ENCODE results near the gene ZNF724.

Gene ZNF724

GRCh38 chr19:23241419-23241818 lies 8.8 kb downstream of the ZNF724 start:
- DNase-seq (ENCODE audit: low read depth) = no peak

GRCh38 chr19:23222998-23223652 lies 27.1 kb downstream of the ZNF724 start:
- no peak for DNase-seq (ENCODE audit: low read depth)

GRCh38 chr19:23203841-23204344 lies 46.3 kb downstream of the ZNF724 start:
- no peak for DNase-seq (ENCODE audit: low read depth)

- no peak for DNase-seq (ENCODE audit: low read depth)
Observed at GRCh38 chr19:23190341-23190740, 59.9 kb downstream of the ZNF724 start.

GRCh38 chr19:23183251-23183650 lies 66.9 kb downstream of the ZNF724 start:
- no peak for DNase-seq (ENCODE audit: low read depth)

All from T-helper 22 cell (primary cell).